GM12873 (cell line): ENCODE data around the gene PCDH9.

ENCODE experiments used
- CTCF ChIP-seq: IDR thresholded peaks from 2 replicates; pipeline ENCODE4 v1.5.1; 2012; ENCODE audit warnings: low read depth, mild to moderate bottlenecking, moderate library complexity, low read length, control low read depth; ENCODE audit not compliant: insufficient read depth; ENCODE audit errors: missing control alignments

PCDH9 gene

GRCh38 chr13:67071918-67072598, 158.1 kb downstream of the PCDH9 start:
- TF ChIP-seq CTCF = no peak

DNA sequence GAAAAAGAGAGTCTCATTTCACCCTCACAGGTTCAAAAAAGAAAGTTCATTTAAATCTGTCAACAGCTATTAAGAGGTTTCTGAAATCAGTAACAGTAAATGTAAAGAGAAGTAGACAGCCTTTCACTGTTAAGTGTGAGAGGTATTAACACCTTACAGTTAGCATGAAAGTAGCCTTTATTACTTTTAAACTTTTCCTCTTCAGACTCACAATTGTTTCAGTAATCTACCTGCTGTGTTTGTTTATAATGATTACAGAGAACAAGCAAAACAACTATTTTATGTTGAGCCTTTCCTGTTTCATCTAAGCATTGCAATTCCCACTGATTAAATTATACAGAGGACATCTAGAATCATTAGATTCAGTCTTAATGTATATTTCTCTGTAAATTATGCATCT, 159.8 kb downstream of the PCDH9 start:
- no peak for TF ChIP-seq CTCF

GRCh38 chr13:67069117-67069767, 160.9 kb downstream of the PCDH9 start:
- no peak for TF ChIP-seq CTCF

DNA sequence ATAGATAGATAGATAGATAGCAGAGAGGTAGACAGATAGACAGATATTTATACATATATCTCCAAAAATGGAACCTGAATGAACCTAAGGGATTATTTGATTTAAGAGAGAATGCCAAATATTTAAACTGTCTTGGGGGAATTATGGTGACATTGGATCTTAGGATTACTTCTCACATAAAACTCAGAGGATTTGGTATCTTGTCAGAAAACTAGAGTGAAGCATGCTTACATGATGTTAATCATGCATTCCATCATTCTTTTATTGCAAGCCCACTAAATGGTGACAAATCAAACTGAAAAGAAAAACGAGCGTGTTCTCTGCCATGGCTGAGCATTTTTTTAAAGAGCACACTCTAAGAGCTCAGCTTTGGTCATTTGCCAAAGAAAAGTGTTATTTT, 165.2 kb downstream of the PCDH9 start:
- TF ChIP-seq CTCF = no peak

GRCh38 chr13:67063036-67063435, 167.1 kb downstream of the PCDH9 start:
- TF ChIP-seq CTCF = no peak

DNA sequence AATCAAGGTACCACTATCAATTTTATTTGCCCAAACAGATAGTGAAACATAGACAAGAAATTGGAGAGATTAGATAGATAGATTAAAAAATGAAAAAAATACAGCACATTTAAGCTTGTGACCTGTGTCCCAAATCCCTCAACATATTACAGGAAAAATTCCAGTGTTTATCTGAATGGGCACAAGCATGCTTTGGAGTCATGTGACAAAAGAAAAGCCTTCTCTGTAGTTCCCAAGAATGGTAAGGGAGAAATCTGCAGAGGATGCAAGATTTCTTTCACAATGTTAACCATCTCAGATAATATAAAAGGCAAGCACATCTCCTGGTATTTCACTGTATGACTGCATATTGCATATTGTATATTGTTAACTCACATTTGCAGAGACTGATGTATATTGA, 168.0 kb downstream of the PCDH9 start:
- no peak for TF ChIP-seq CTCF

DNA sequence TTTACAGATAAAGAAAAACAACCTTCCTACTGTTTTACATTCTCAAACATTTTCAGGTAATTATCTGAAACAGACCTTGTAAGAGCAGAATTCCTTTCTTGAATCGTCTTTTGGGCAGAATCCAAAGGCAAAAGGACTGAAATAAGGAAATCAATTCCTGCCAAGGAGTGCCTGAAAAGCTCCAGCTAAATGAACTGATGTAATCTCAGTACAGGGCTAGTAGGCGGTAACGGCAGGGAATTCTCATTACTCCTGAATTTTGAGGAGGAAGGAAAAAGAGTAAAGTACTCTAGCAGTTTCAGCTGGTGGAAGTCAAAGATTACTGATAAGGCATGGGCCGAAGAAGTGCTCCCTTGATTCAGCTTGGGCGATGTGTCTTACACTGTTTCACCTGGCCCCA, 168.4 kb downstream of the PCDH9 start:
- no peak for TF ChIP-seq CTCF
